Sciatic nerve (tissue), 2 donors: ENCODE measurements around the gene RNF166. TPM values are rescaled to one million over a fixed set of nuclear protein-coding genes. Genes with fewer than 3 reads are reported as not detected.

ENCODE experiments used
- ATAC-seq: fragments of 200-7000 bp; cut with Tn5 transposase; one replicate; pipeline ENCODE4 v1.9.1; 2020; ENCODE audit warnings: mild to moderate bottlenecking, moderate library complexity
- DNase-seq: peaks from one replicate; pipeline ENCODE4 v3.0.0-alpha.2; 2020; ENCODE audit warnings: low spot score
- intact Hi-C: fragments of 100-400 bp; cut with DNase I; formaldehyde crosslinking; loops from one replicate; pipeline ENCODE4 v1.14.2; 2022
- total RNA-seq: library from RNA; stranded (reverse); fragmentation: NEBNext Ultra II Directional; extraction: Animal tissue kit (Norgen Biotek cat#: 25700); gene quantifications from one replicate; pipeline ENCODE4 v1.2.1, GENCODE V29; 2021
- donor health status: DM: no; HTN: no; CAD: no.
- donor health status: DM: no; HTN: no; CAD: no.

RNF166 gene
- total RNA-seq, 1 donor from 2014 or later: 28.6 TPM

DNA sequence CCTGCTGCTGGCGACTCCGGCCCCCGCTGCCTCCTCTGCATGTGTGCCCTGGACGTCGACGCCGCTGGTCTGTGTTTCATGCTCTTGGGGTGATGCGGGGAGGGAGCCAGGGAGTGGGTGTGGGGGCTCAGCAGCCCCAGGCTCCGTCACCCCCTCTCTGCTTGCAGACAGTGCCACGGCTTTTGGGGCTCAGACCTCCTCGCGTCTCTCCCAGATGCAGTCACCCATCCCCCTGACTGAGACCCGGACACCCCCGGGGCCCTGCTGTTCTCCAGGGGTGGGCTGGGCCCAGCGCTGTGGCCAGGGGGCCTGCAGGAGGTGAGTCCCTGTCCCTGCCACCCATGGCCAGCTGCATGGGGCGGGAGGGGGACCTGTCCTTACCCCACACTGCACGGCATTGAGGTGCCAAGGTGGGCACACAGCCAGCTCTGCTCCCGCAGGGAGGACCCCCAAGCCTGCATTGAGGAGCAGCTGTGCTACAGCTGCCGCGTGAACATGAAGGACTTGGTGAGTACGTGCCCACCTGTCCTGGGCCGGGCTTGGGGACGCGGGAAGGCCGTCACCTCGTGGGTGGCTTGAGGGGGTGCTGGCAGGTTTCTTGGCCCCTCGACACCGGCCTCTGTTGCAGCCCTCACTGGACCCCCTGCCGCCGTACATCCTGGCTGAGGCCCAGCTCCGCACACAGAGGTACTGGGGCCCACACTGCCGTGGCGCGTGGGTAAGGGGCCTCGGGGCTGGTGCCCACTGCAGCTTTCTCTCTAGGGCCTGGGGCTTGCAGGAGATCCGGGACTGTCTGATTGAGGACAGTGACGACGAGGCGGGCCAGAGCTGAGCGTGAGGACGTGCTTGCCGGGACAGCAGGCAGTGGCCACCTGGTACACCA is 8.5 kb upstream of the RNF166 start:
- intact Hi-C loops: no loop called here
- ATAC-seq: no peak
- DNase-seq: no peak

GRCh38 chr16:88713568-88714419 is 7.6 kb upstream of the RNF166 start:
- ATAC-seq (no peak), DNase-seq (no peak)
- intact Hi-C loops: no loop called here

- ATAC-seq (no peak), DNase-seq (no peak)
- intact Hi-C loops: no loop called here
These were observed 6.8 kb upstream of the RNF166 start for GRCh38 chr16:88713054-88713453.

DNA sequence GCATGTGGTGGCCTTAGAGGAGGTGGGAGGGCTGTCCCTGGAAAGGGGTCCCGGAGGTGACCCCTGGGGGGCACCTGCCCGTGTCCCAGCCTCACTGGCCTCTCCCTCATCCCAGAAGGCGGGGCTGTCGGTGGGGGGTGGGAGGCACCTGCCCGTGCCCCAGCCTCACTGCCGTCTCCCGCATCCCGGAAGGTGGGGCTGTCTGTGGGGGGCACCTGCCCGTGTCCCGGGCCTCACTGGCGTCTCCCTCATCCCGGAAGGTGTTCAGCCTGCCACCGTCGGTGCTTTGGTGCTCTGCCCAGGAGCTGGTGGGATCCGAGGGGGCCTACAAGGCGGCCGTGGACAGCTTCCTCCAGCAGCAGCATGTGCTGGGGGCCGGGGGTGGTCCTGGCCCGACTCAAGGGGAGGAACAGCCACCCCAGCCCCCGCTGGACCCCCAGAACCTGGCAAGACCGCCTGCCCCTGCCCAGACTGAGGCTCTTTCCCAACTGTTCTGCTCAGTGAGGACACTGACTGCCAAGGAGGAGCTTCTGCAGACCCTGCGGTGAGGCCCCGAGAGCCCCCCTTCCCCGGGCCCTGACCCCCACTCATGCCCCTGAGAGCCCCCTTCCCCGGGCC is 6.3 kb upstream of the RNF166 start:
- ATAC-seq (no peak), DNase-seq (no peak)
- intact Hi-C loops: no loop called here

GRCh38 chr16:88711750-88712340 is 5.6 kb upstream of the RNF166 start:
- intact Hi-C loops: no loop called here
- no peak for ATAC-seq
- DNase-seq: no peak

- ATAC-seq: no peak
- intact Hi-C loops: no loop called here
- DNase-seq: no peak
These were observed 4.3 kb upstream of the RNF166 start for GRCh38 chr16:88710556-88710955.

DNA sequence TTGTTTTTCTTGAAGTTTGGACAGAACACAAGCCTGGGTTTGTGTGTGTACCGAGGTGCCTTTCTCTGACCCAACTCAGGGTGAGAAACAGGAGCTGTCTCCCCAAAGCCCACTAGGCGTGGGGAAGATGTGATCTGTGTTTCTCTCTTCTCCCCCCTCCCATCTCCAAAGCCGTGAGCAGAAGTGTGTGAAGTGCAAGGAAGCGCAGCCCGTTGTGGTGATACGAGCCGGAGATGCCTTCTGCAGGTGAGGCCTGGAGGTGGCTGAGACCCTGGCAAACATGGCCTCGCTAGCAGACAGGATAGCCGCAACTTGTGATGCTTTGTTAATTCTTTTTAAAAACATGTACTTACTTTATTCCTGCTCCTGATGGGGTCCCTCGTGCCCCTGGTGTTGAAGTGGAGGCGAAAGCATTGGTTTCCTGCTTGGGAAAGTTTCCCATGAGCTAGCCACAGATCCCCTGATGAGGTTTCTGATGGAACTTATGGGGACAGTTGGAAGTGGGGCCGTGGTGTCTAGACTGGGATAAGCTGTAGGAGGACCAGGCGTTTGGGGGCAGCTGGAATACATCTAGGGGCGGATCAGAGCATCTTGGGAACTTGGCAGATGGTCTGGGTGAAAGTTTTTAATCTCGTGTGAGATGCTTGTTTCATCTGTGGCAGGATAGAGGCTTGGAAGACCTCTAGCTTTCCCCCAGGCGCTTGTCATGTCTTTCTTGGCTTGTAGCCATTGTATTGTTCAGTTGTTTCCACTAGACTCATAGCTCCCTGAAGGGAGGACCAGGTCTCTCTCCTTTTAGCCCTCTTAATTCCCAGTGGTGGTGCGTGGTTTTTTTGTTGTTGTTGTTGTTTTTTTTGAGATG is 988 bp upstream of the RNF166 start:
- intact Hi-C loops: no loop called here
- ATAC-seq: no peak
- no peak for DNase-seq

DNA sequence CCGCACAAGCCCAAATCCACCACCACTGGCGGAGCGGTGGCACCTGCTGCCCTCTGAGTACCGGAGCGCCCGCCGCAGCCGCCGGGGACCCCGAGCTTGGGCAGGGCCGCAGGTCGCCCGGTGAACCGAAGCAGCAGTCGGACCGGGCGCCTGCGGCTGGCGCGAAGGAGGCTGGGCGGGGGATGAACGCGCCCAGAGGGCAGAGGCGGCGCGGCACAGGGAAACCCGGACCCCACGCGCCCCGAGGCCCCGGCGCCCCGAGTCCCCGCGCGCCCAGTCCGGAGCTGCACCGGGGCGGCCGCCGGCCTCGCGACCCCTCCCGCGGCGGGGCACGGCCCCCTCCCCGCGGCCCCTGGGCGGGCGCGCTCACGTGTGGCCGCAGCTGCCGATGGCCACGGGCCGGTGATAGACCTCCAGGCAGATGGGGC is 393 bp downstream of the RNF166 start:
- intact Hi-C loops: no loop called here

GRCh38 chr16:88705076-88705684 is 1.0 kb downstream of the RNF166 start:
- intact Hi-C loops: no loop called here
- DNase-seq (no peak), ATAC-seq (no peak)

More for the DNA sequence above, 393 bp downstream of the RNF166 start:
- no peak for DNase-seq
- ATAC-seq: no peak

GRCh38 chr16:88703486-88704309 is 2.5 kb downstream of the RNF166 start:
- peak; percentile 25 for ATAC-seq
- DNase-seq: no peak
- intact Hi-C loops: no loop called here

- no peak for DNase-seq
- ATAC-seq: no peak
- intact Hi-C loops: no loop called here
These were observed 3.6 kb downstream of the RNF166 start for GRCh38 chr16:88702371-88703210.

DNA sequence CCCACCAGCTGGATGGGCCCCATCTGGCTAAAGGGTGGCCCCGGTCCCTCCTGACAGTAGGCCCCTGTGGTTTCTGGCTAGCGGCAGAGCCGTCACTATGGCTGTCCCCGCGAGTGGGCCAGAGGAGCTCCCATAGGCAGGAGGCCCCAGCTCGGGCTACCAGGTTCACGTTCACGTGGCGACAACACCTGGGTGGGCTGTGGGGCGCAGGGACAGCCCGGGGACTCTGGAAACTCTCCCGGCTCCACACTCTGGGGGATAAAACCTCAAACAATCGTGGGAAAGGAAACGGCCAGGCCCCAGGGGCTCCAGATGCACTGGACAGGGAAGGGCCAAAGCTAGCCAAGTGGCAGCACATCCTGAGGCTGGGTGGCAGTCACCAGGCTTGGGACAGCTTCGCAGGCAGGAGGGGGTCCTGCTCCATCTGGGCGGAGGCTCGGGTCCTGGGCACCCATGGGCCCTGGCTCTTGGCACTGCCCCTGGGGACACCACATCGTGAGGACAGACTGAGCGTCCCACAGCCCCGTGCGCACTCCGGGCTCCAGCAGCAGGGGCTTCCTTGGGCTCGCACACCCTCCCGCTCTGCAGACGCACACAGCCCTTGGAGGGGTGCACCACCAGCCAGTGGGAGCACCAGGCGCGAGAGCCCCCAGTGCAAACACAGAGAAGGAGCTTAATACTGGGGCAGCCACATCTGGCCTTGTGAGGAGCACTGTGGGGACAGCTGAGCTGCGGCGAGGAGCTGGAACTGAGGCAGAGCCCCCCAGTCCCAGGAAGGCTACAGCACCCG is 4.4 kb downstream of the RNF166 start:
- intact Hi-C loops: no loop called here
- no peak for DNase-seq
- ATAC-seq: no peak

DNA sequence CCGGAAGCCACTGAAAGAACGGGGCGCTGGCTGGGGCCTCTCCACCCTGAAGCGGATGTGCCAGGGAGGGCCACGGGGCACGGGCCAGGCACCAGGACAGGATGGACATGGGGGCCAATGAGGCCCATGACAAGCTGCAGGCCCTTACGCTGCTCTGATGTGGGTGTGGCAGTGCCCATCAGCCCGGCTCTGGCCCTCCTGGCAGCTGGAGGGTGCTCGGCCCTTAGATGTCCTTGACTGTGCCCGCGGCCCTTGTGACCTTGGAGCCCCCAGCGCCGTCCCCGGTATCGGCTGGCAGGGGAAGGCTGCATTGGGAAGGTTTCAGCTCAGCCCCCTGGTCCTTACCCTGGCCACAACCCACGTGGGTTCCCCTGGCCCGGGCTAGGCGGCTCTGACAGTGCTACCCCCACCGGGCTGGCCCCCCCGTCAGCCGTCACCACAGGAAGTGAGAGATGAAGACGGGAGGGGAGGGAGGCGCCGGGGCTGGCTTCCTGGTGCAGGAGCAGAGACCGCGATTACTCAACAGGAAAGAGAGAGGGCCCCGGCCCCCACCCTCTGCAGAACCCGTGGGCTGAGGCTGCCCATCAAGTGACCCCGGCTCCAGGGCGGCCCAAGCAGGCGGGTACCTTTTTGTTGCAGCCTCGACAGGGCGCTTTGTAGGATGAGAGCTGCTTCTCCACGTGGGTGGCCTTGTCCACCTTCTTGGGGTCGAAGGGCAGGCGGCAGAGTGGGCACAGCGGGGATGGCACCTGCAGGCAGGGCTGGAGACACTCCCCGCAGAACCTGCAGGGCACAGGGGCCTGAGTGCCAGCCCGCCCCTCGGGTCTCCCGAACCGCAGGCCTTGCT is 5.3 kb downstream of the RNF166 start:
- ATAC-seq (peak; percentile 75), DNase-seq (peak; percentile 90)
- intact Hi-C loops: no loop called here

GRCh38 chr16:88700322-88700635 is 5.9 kb downstream of the RNF166 start:
- DNase-seq: no peak
- no peak for ATAC-seq
- intact Hi-C loops: no loop called here

DNA sequence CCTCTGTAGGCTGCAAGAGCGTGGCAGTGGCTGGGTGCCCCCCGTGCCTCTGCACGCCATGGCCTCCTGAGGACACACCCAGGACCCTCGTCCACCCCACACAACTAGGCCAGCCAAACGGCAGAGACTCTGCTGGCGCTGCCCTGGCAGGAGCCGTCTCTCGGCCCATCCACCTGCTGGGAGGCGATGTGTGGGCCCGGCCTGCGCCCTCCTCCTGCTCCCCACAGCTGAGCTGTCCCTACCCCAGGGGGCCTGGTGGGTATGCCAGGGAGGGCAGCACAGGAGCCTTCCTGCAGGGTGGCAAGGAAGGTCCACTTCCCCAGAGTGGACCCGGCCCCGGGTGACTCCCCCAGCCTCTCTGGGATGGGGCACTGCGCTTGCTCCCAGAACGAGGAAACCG is 7.0 kb downstream of the RNF166 start:
- no peak for DNase-seq
- intact Hi-C loops: no loop called here
- no peak for ATAC-seq
